ENCODE data around the gene ATP6V0D1.

DNA sequence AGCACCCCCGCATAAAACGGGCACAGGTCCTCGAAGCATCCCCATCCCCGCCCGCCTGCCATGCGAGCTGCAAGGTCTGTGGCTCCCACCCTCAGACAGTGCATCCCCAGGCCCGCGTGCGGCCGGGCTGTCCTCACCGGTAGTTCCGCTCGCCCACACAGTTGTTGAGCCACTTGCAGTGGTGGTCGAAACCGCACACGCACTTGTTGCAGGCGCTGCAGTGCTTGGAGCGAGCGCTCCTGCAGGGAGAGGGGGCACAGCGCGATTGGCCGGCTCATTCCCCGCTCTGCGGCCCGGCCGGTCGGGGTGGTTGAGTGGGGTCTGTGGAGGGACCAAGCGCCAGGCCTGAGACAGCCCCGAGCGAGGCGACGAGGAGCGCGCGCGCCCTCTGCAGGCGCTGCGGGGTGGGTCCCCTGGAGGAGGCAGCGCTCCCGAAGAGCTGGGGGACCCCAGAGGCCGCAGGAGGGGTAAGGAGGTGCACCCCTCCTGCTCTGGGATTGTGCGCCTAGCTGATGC, 81.7 kb downstream of the ATP6V0D1 start:
- TF ChIP-seq, protein P1, sequence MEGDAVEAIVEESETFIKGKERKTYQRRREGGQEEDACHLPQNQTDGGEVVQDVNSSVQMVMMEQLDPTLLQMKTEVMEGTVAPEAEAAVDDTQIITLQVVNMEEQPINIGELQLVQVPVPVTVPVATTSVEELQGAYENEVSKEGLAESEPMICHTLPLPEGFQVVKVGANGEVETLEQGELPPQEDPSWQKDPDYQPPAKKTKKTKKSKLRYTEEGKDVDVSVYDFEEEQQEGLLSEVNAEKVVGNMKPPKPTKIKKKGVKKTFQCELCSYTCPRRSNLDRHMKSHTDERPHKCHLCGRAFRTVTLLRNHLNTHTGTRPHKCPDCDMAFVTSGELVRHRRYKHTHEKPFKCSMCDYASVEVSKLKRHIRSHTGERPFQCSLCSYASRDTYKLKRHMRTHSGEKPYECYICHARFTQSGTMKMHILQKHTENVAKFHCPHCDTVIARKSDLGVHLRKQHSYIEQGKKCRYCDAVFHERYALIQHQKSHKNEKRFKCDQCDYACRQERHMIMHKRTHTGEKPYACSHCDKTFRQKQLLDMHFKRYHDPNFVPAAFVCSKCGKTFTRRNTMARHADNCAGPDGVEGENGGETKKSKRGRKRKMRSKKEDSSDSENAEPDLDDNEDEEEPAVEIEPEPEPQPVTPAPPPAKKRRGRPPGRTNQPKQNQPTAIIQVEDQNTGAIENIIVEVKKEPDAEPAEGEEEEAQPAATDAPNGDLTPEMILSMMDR (IDR thresholded peaks at IDR 0.05), result peak; percentile 74 to 91 (median 84)
- TF ChIP-seq POLR2A (IDR thresholded peaks at IDR 0.05) (no peak), EP300 (IDR thresholded peaks at IDR 0.05) (no peak), POLR2AphosphoS5 (IDR thresholded peaks at IDR 0.05) (no peak)

Measured in upper lobe of left lung (tissue), 4 donors.